Urothelium cell line (cell line): ENCODE measurements around the gene TMEM198.
A peak's percentile ranks its signal among the peaks of the same experiment; 100 is the strongest.

ENCODE experiments used
- DNase-seq: peaks from one replicate; pipeline ENCODE4 v3.0.0; 2011; ENCODE audit warnings: low spot score, mixed read lengths
- FAIRE-seq: peaks from 2 replicates; lab custom pipeline; 2011; peaks lifted over from hg19 to GRCh38; lab: Jason Lieb, UNC

Gene TMEM198

DNA sequence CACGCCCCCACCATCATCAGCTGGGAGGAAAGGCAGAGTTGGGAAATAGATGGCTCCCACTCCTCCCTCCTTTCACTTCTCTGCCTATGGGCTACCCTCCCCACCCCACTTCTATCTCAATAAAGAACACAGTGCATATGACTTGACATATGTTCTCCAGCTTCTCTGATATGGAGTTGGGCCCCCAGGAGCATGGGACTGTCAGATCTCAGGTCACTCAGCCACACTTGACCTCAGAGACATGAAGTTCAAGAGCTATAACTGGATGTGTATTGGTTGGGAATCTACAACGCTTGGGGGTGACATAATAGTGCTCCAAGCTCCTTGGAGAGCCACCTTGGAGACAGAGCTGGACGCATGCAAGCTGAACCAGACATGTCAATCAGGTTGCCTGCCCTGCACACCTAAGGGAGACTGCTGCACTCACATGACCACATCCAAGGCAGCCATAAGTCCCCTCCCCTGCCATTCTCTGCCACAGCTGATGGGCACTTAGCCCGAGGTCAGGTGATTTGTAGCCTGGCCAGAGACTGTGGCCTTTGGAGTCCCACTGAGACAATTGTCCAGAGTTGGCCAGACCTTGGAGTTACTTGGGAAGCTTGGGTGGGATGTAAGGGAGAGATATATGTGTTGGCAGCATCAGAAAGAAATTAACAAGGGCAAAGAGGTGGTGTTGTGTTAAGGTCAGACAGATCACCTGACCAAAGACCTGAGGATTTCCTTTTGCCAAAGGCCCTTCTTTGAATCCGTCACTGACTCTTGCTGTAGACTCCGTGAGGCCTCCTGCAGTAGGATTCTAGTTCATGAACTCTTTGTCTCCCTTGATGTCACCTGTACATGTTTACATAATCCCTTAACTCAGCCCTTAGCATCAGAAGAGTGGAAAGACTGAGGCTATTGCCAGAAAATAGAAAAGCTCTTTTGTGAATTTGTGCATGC, 32.0 kb downstream of the TMEM198 start:
- no peak for FAIRE-seq
- DNase-seq: no peak

DNA sequence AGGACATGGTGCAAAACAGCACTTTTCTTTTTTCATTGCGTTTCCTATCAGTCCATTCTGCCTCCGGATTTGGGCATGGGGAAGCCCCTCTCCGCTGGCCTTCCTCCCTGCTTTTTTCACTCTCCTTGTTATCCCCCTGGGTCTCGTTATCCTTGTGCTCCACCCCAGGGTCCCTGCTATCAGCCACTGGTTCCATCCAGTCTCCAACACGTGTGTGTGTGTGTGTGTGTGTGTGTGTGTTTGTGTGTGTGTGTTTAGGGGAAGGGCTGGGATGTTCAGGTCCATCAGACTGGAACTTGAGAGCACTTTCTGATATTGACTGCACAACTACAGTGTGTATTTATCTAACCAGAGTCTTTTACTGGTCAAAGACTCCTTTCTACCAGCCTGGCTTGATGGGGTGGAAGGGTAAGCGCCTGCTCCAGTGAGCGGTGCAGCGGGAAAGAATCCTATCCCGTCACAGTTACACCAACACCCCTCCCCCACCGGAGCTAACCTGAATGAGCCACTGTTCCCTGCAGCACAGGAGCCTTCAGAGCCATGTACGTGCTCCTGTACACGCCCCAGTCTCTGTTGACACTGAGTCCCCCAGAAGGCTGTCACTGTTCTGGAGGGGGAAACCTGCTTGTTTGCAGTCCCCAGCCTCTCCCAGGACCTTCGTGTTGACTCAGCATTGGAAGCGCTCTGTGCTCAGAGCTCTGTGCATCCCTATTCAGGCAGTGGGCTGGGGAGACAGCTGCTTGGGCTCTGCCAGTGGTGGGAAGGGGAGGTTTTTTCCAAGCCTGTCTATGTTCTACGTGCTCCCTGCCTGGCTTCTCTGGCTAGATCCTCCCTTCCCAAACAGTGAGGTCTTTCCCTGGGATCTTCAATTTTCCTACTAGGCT, 32.9 kb downstream of the TMEM198 start:
- FAIRE-seq (no peak), DNase-seq (peak; percentile 44)

DNA sequence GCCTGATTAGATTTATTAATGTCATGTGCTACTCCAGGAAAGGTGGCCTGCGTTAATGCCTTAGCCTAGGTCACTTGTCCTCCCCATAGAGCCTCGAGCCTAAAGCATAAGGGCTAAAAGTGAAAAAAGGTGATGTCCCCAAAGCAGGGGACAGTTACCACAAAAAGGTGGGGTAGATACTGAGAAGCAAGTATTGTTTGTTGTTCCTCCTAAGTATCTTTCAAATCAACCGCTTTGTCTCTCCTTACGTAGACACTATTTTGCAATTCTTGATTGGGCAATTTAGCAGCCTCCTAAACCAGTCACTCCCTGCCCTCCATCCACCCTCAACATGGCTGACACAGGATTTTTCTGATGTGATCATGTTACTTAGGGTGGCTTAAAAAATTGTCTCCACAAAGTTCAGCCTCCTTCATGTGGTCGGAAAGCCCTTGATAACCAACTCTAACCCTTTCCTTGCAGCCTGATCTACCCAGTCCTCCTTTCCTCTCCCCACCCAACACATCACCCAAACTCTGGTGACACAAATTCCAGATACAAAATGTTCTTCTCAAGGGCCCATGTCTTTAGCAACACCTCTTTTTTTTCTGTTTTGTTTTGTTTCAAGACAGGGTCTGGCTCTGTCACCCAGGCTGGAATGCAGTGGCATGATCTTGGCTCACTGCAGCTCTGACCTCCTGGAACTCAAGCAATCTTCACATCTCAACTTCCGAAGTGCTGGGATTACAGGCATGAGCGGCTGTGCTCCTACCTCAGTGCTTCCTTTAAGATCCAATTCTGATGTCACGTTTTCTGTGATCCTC, 35.2 kb downstream of the TMEM198 start:
- DNase-seq: no peak
- FAIRE-seq: no peak

DNA sequence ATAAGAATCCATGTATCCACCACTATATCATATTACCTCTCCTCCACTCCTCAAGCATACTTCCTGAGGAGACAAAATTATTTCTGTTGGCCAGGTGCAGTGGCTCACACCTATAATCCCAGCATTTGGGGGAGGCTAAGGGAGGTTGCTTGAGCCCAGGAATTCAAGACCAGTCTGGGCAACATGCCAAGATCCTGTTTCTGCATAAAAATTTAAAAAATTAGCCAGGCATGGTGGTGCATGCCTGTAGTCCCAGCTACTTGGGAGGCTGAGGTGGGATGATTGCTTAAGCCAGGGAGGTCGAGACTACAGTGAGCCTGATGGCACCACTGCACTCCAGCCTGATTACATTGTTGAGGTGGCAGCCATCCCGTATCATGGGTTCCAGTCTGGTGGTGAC, 37.5 kb downstream of the TMEM198 start:
- FAIRE-seq: no peak
- DNase-seq: no peak

DNA sequence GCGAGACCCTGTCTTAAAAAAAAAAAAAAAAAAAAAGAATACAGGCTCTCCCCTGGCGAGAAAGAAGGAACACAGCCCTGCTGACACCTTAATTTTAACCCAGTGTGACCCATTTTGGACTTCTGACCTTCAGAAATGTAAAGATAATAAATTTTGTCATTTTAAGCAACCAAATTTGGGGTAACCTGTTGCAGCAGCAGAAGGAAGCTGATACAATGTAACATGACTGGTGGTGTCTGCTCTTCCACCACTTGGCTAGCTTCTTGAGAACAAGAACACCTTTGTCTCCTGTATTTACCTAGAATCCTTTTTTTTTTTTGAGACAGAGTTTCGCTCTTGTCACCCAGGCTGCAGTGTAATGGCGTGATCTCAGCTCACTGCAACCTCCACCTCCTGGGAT, 47.3 kb downstream of the TMEM198 start:
- no peak for DNase-seq
- FAIRE-seq: no peak

DNA sequence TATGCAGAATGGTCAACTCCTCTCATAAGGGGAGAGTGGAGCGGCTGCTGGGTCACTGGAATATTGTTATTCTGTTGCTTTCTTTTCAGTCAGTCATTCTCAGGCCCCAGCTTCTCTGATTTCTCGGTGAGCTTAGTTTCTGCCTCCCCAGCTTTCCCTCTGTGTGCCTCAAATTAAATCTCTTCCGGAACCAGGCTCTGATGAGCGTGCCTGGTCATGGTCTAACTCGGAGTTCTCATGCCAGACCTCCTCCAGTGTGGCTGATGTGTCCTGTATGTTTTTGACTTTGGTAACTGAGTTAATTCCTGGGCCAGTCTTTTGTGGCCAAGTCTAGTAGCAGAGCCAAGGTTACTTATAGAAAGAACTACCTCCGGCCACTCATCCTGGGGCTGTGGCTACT, 48.9 kb downstream of the TMEM198 start:
- DNase-seq (no peak), FAIRE-seq (no peak)

DNA sequence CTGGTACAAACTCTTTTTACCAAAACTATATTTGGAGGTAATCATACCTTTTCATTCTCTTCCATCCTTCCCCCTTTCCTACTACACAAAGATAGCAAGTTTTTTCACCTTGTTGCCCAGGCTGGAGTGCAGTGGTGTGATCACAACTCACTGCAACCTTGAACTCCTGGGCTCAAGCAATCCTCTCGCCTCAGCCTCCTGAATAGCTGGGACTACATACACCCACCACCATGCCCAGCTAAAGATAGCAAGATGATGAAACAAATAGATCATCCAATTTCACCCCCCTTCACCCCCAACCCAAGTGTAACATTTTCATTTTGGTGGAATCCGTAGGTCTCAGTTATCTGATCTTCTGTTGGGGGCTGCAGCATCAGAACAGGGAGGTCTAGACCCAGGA, 49.3 kb downstream of the TMEM198 start:
- DNase-seq: no peak
- no peak for FAIRE-seq

DNA sequence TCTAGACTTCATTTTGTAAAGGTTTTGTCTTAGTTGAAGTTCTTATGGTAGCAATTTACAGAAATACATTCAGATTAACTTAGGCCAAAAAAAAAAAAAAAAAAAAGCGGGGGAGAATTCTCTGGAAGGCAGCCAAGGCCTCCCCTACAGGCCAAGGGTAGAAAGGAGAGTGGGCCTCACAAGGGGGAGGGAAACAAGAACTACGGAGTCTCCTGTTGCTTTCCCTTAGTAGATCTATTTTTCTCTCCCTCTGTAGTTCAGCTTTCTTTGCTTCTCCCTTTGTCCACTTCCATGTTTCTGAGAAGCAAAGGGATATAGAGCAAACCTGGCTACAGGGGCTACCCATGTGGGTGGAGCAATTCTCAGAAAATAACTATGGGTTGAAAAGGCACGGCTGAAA, 51.4 kb downstream of the TMEM198 start:
- no peak for DNase-seq
- FAIRE-seq: no peak

DNA sequence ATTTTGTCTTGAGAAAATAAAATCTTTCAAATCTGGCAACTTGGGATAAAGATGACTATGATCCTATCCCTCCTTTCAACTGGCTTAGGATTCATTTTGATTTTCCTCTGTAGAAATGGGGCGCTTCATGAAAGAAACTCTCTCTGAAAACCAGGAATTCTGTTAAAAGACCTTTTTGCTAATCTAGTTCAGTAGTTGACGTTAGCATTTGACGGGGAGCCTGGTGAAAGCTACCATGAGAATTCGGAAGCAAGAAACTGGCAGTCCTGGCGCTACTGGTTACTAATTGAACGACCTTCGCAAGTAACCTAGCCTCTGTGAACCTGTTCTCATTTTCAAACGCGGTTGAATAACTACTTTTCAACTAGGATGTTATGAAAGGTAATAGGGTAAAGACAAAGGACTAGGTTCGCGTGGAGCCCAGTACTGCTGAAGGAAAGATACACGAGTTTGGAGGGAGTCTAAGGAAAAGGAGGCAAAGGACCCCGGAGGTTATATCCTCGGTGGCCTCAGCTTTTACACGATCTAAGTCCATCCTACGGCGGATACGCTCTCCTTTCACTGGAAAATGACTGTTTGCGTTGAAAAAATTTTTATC, 53.2 kb downstream of the TMEM198 start:
- FAIRE-seq: no peak
- peak; percentile 29 for DNase-seq

DNA sequence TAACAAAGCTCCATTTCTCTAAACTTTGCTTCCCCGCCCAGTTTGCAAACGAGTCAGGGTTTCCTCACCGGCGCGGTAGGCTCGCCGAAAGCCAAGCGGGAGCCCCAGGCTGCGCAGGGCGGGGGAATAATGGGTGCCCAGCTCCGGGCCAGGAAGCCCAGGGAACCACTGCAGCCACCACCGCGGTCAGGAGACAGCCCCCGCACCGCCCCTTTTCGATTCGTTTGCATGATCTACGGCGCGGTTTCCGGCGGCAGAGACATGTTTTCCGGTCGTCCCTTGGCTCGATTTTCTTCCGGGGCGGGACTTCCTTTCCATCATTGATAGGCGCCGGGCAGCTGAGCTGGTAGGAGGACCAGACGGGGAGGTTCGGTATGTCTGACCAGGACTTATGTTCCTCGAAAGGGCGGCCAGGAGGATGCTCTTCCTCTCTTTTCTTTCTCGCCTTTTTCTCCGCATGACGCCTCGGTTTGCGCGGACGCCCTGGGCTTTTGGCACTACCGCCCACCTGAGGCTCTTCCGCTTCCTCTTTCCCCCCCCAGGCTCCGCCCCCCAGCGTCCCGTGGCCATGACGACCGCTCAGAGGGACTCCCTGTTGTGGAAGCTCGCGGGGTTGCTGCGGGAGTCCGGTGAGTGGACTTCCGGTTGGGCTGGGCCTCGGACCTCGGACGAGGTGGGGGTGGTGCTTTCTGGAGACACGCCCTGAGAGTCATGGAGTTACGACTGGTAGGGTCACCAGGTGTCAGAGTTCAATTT, 53.9 kb downstream of the TMEM198 start, which contains the start of gene STK11IP:
STK11IP (plus strand) TSS at position 306 of the 756 bp plus-strand sequence; CDS start at position 569, 263 bp downstream.
- FAIRE-seq (no peak), DNase-seq (peak; percentile 99)

DNA sequence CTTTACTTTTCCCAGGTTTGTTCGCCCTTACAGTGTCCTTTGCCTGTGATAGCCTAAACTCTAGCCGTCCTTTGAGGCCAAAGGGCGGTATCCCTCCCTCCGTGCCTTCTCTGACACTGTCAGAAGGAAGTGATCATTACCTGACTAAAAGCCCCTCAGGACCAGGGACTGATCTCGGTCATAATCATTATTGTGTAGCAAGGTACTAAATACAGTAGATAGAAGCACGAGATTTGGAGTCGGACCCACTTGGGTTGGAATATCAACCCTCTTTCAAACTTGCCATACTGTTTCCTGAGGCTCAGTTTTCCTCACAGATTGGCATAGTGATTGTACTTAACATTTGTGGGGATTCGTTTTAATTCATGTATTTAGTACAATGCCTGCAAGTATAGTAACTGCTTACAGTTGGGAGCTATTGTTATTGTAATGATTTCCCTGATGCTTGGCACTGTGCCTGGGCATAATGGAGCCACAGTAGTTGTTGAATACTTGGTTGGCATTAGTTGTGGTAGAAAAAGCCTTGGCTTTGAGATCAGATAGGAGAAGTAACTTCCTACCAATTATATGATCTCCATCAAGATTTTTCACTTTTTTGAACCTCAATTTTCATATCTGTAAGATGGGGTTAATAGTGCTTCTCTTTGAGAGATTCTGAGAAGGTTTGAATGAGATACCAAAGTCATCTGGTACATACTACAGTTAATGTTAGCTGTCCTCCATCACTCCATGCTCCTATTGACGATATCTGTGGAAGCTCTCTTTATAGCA, 54.7 kb downstream of the TMEM198 start:
- no peak for FAIRE-seq
- no peak for DNase-seq
